ENCODE data around the gene PRCD. TPM values are rescaled to one million over a fixed set of nuclear protein-coding genes. Genes with fewer than 3 reads are reported as not detected.

PRCD gene
- total and polyA plus RNA-seq, 2 donors (not counting 1 experiment from before 2014, with no cell fraction given) = 18.0 to 30.6 TPM

- peak within 1 kb of the TSS in 3 of 5 experiments; percentile 39 to 47 (median 41) for H3K4me3 ChIP-seq (ENCODE audit: control extremely low read depth in 1 of 5, extremely low read depth in 1 of 5, insufficient read depth in 1 of 5, low read depth in 2 of 5, low read length in 4 of 5)
- Mint-ChIP-seq H3K4me1 (peaks cover 25% of the 10 kb centered on the region), H3K9me3 (ENCODE audit: insufficient read depth) (no peaks in the 10 kb centered on the region), H3K4me3 (peak within 1 kb of the TSS; percentile 76), H3K27me3 (peaks cover 29% of the 10 kb centered on the region), H3K27ac (no peak within 1 kb of the TSS)
- DNase-seq = peak; percentile 52
- H3K27ac ChIP-seq (ENCODE audit: low read length in 2 of 2) = no peak within 1 kb of the TSS
- ChIA-PET POLR2A (no interaction called here), CTCF (interaction anchor here (1.3 to 2.5 kb wide), 5 partner anchors 10 to 29 kb away, joined by 3 to 16 read pairs (median 3); no protein-coding TSS in a partner anchor)
- peak within 1 kb of the TSS; percentile 56 for H3K9ac ChIP-seq (ENCODE audit: low read length)
- no peaks in the 10 kb centered on the region for H3K36me3 ChIP-seq (replicated peaks in 1 of 2; ENCODE audit: control extremely low read depth in 1 of 2, control insufficient read depth in 1 of 2, extremely low read depth in 1 of 2, insufficient read depth in 2 of 2, low read length in 1 of 2)
- 2% methylated on average over 79 of the region's 95 CpGs for WGBS (ENCODE audit: insufficient coverage)
- TF ChIP-seq CTCF (IDR thresholded peaks at IDR 0.05) (no peak), EZH2 (IDR thresholded peaks at IDR 0.05; ENCODE audit: borderline replicate concordance, insufficient read depth, low read depth, low read length, poor library complexity, severe bottlenecking) (peak; percentile 60)
- H3K4me2 ChIP-seq (replicated peaks; ENCODE audit: low read depth, low read length, poor library complexity, severe bottlenecking) = peak within 1 kb of the TSS; percentile 85
- peak; percentile 62 for ATAC-seq (ENCODE audit: low read depth)
- intact Hi-C loops (cut with micrococcal nuclease) = no loop called here
- H4K20me1 ChIP-seq (ENCODE audit: control insufficient read depth, insufficient read depth, low read length, poor library complexity, severe bottlenecking) = peaks cover 10% of the 10 kb centered on the region
- peaks cover 0 to 39% (median 17%) of the 10 kb centered on the region in 4 experiments for H3K27me3 ChIP-seq (replicated peaks in 1 of 4; ENCODE audit: control extremely low read depth in 1 of 4, control insufficient read depth in 3 of 4, insufficient read depth in 4 of 4, low read length in 3 of 4)
- H3K4me1 ChIP-seq (ENCODE audit: control insufficient read depth in 2 of 2, insufficient read depth in 2 of 2, low read length in 2 of 2) = peaks cover 15 to 27% of the 10 kb centered on the region in 2 donors
- H3K9me3 ChIP-seq (ENCODE audit: control extremely low read depth in 1 of 3, control insufficient read depth in 2 of 3, insufficient read depth in 1 of 3, low read length in 2 of 3) = peaks cover 0 to 6% (median 0%) of the 10 kb centered on the region in 3 donors
- peak within 1 kb of the TSS; percentile 22 for H2AFZ ChIP-seq (ENCODE audit: insufficient read depth, low read depth, low read length, poor library complexity, severe bottlenecking)
- peaks cover 32% of the 10 kb centered on the region for H3K79me2 ChIP-seq (ENCODE audit: control insufficient read depth, insufficient read depth, low read length)
Observed at GRCh38 chr17:76537578-76538280, 2.1 kb upstream of the PRCD start, which contains the start of gene CYGB. Gene CYGB, minus strand, starts transcription at chr17:76537709. Its CDS starts 167 bp downstream, at chr17:76537542.
